HS-5 (cell line): Measurements from ENCODE around the gene ARHGAP33.

Experiments used
- DNase-seq: peaks from one replicate; pipeline ENCODE4 v3.0.0-alpha.2; 2012; ENCODE audit warnings: low read depth

The ARHGAP33 gene

GRCh38 chr19:35775298-35776101 is at the start of gene ARHGAP33:
Gene ARHGAP33, plus strand, starts transcription at chr19:35775564. Its CDS starts 95 bp downstream, at chr19:35775659.
- peak; percentile 88 for DNase-seq

DNA sequence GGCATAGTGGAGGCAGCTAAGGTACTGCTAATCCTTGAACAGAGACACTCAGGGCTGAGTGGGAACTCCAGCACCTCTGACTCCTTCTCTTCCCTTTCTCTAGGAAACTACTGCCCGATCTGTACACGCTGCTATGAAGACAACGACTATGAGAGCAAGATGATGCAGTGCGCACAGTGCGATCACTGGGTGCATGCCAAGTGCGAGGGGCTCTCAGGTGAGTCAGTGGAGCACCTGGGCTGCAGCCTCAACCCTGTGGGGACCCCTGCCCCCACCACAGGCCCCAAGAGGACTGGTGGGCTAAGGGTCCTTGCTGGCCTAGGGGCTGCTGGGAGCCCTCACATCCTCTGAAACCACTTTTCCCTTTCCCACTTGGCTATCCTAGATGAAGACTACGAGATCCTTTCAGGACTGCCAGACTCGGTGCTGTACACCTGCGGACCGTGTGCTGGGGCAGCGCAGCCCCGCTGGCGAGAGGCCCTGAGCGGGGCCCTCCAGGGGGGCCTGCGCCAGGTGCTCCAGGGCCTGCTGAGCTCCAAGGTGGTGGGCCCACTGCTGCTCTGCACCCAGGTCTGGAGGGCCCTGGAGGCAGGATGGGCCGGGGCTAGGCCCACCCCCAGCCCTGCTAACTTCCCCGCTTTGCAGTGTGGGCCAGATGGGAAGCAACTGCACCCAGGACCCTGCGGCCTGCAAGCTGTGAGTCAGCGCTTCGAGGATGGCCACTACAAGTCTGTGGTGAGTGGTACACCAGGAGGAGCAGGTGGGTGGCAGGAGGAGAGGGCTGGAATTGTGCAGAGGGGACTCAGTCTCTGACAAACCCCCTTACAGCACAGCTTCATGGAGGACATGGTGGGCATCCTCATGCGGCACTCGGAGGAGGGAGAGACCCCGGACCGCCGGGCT is 48.1 kb upstream of the ARHGAP33 start:
- no peak for DNase-seq

DNA sequence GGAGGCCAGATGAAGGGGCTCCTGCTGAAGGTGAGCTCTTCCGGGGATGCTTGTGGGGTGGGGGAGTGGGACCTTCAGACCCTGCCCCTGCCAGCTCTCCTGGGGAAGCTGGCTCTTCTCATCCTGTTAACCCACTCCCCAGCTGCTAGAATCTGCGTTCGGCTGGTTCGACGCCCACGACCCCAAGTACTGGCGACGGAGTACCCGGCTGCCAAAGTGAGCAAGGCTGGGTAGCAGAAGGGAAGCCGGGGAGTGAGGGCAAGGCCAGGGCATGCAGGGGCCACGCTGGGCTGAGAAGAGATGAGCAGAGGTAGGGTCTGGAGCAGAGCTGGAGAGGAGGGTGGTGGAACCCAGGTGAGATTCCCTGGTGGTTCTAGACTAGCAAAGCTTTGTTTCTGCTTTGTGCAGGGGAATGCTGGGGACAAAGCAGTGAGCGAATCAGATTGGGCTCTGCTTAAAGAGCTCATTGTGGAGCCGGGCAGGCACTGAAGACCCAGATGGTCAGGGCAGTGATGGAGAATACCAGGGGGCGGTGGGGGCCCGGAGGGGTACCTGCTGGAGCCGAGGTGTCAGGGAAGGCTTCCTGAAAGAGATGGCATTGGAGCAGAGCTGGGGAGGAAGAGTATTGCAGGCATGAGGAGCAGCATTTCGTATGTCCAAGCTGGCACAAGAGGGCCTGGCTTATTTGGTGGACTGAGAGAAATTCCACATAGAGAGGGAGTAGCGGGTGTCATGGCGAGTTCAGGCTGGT is 47.2 kb upstream of the ARHGAP33 start:
- DNase-seq = no peak

DNA sequence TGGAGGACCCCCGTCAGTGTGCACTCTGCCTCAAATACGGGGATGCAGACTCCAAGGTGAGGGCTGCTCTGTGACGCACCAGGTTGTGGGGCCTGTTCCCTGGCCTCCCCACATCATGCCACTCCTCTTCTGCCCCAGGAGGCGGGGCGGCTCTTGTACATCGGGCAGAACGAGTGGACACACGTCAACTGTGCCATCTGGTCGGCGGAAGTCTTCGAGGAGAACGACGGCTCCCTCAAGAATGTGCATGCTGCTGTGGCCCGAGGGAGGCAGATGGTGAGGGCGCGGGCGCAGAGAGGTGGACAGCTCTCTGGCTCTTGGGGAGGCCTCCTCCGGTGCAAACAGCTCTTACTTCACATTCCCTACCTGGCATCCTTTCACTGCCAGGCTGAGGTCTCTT is 46.3 kb upstream of the ARHGAP33 start:
- no peak for DNase-seq

GRCh38 chr19:35729763-35730162 is 45.6 kb upstream of the ARHGAP33 start:
- DNase-seq = no peak

DNA sequence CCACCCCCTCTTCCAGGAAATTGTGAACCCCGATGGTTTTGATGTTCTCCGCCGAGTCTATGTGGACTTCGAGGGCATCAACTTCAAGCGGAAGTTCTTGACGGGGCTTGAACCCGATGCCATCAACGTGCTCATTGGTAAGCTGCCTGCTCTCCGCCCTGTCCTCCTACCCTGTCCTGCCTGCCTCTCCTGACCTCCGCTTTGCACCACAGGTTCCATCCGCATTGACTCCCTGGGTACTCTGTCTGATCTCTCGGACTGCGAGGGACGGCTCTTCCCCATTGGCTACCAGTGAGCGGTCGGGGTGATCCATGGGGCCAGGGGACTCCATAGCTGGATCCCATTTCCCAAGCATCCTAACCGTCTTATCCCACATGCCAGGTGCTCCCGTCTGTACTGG is 45.0 kb upstream of the ARHGAP33 start:
- DNase-seq = no peak

DNA sequence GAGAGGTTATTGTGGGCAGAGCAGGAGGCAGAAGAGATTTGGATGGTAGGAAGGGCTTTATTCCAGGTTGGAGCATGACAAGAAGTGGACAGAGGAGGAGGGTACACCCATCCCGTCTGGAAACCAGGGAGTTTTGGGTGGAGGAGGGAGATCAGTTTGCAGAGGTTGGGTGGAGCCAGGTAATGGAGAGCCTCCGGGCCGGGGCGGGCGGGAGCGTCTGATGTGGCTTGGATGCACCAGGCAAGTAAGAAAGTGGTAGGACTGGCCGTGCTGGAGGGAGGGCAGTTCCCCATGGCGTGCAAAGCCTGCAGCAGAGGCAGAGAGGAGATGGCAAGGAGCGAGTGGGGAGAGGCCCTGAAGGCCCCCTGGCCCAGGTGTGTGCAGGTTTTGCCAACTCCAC is 44.0 kb upstream of the ARHGAP33 start:
- DNase-seq = no peak

DNA sequence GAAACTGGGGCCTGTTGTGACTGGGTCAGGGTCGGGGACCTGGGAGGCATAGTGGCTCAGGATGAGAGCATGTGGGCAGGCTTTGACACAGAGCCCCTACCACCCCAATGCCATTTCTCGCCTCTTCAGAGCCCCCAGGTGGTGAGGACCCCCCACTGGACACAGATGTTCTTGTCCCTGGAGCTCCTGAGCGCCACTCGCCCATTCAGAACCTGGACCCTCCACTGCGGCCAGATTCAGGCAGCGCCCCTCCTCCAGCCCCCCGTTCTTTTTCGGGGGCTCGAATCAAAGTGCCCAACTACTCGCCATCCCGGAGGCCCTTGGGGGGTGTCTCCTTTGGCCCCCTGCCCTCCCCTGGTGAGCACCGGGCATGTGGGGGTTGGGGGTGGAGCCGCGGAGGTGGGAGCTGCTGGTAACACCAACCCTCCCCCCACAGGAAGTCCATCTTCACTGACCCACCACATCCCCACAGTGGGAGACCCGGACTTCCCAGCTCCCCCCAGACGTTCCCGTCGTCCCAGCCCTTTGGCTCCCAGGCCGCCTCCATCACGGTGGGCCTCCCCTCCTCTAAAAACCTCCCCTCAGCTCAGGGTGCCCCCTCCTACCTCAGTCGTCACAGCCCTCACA is 43.5 kb upstream of the ARHGAP33 start:
- DNase-seq = no peak

DNA sequence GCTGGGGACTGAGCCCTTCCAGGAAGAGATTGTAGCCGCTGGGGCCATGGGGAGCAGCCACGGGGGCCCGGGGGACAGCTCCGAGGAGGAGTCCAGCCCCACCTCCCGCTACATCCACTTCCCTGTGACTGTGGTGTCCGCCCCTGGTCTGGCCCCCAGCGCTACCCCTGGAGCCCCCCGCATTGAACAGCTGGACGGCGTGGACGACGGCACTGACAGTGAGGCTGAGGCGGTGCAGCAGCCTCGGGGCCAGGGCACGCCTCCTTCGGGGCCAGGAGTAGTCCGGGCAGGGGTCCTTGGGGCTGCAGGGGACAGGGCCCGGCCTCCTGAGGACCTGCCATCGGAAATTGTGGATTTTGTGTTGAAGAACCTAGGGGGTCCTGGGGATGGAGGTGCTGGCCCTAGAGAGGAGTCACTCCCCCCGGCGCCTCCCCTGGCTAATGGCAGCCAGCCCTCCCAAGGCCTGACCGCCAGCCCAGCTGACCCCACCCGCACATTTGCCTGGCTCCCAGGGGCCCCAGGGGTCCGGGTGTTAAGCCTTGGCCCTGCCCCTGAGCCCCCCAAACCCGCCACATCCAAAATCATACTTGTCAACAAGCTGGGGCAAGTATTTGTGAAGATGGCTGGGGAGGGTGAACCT is 42.7 kb upstream of the ARHGAP33 start:
- no peak for DNase-seq

GRCh38 chr19:35733180-35734125 is 41.9 kb upstream of the ARHGAP33 start:
- no peak for DNase-seq

DNA sequence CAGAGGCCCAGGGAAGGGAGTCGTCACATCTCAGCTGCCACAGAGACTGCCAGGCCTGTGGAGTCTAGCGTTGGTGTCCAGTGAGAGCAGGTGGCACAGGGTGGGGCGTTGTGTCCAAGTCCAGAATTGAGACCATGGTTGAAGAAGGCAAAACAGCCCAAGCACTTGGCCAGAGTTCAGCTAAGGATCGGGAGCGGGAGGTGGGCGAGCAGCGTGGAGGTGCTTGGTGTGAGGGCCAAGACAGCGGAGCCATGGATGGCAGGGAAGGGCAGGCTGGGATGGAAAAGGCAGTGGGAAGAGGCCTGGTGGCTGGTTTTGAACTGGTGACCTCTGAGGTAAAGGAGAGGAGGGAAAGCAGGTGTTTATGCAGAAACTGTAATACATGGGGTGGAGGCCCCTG is 41.1 kb upstream of the ARHGAP33 start:
- no peak for DNase-seq

GRCh38 chr19:35734889-35735288 is 40.5 kb upstream of the ARHGAP33 start:
- DNase-seq = no peak

DNA sequence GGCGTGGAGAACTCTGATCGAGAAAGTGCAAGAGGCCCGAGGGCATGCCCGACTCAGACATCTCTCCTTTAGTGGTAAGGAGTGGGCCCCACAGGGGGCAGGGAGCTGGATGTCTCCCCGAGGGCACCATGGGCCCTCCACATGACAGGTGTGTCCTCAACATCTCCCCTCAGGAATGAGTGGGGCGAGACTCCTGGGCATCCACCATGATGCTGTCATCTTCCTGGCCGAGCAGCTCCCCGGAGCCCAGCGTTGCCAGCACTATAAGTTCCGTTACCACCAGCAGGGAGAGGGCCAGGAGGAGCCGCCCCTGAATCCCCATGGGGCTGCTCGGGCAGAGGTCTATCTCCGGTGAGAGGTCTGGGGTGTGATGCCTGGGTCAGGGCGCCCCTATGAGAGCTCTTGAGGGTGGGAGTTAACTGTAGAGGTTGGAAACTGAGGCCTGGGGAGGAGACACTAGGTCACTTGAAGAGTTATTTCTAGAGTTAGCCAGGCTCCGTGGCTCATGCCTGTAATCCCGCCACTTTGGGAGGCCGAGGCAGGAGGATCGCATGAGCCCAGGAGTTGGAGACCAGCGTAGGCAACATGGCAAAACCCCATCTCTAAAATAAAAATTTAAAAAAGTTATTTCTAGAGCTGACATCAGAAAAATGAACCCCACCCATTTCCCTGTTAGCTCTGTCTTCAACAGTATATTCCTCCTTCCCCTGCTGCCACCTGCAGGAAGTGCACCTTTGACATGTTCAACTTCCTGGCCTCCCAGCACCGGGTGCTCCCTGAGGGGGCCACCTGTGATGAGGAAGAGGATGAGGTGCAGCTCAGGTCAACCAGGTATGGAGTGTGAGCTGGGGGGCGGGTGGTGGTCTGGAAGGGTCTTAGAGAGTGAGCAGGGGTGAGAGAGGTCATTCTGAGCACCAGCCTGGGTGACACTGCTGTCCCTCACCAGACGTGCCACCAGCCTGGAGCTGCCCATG is 38.2 kb upstream of the ARHGAP33 start:
- DNase-seq = no peak

- no peak for DNase-seq
Observed at GRCh38 chr19:35738021-35738886, 37.1 kb upstream of the ARHGAP33 start.

GRCh38 chr19:35738887-35739229 is 36.5 kb upstream of the ARHGAP33 start:
- DNase-seq = no peak

DNA sequence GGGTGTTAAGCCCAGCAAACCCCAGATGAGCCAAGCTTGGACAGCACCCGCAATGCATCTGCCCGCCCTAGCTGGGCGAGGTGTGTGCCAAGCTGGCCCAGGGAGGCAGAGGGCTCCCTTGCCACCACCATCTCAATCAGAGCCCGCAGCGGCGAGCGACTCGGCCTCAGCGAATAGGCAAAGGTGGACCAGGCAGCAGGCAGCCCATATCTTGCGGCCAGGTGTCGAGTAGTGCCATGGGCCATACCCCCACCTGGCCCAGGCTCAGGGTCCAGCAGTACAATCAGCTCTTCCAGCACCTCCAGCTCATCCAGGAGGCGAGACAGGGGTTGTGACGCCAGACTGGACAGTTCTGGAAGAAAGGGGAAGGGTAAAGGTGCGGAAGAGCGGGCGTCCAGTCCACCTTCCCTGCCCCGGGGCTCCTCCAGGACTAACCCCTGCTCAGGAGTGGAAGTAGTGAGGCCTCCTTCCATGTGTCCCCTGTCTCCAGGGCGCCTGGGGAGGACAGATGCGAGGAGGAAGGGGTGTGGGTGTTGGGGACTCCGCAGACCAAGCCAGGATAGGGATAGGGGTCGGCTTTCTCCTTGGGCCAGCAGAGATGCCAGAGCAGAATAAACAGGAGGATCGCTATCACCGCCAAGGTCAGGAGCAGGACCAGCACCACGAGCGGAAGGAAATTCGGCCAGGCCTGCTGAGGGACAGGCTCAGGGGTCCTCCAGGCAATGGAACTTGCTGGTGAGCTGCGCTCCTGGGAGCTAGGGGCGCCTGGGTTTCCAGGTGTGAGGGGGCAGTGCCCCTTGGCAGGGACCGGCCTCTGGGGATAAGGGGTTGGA is 35.9 kb upstream of the ARHGAP33 start:
- DNase-seq = no peak

- DNase-seq = no peak
Observed at GRCh38 chr19:35740108-35740422, 35.3 kb upstream of the ARHGAP33 start.
